ENCODE data around the gene CACNA1G.

Gene CACNA1G

GRCh38 chr17:50534222-50534978 lies 26.1 kb upstream of the CACNA1G start:
- DNase-seq = peak; percentile 11

DNA sequence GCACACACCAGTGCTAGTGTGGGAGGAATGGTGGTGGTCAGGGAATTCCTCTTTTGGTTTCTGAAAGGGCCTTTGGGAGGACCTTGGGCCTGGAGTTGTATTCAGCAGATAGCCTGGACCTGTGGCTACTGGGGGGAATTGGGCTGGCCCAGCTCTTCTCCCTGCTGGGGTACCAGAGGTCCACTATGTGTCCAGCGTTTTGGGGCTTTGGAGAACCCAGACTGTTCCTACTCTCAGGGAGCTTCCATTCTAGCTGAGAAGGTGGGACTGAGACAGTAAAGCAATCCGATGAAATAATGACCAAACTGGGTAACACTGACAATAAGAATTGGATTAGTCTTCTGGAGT lies 25.6 kb upstream of the CACNA1G start:
- no peak for DNase-seq

DNA sequence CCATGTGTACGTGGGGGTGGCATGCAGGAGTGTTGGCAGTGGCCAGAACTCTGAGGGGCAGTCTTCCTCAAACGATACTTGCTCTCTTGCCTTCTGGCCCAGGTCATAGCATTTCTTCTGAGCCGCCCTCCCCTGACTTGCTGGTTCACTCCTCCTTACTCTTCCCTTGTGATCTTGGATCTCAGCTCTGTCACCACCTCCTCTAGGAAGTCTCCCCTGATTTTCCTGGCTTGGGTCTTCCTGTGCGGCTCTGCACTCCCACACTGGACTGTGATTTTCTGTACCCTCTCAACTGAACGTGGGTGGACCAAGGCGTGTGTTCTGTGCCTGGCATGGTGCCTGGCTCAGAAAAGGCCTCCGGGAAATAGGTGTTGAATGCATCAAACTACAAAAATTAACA lies 25.1 kb upstream of the CACNA1G start:
- DNase-seq = no peak

GRCh38 chr17:50536683-50537646 lies 23.6 kb upstream of the CACNA1G start:
- DNase-seq = no peak

DNA sequence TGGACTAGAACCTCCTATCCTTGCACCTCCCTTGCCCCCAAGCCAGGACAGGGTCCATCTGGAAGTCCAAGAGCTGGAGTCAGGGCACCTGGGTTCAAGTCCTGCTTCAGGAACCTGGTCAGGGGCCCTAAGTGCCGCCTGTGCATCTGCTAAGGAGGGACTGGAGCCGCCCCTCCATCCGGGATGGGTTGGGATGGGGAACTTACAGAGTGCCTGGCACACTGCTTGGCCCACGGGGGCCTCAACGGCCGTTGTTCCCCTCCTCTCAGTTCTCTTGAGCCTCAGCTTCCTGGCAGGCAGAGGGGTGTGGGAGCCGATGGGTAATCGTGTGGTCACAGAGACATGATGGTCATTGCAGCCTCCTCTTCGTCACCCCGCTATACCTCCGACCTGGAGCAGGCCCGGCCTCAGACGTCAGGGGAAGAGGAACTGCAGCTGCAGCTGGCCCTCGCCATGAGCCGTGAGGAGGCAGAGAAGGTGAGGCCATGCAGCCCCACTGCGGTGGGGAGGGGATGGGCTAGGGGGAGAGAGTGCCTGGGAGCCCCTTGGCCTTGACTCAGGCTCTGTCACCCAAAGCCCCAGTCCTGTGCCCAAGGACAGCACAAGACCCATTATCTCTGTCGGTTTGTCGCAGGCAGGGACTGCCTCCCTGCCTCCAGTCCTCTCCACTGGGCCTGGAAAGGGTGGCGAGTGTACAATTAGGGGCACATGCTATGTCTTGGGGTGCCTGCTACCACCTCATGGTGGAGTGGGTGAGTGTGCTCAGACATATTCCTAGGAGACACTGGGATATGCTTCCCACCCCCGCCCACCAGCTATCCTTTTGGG lies 22.6 kb upstream of the CACNA1G start:
- DNase-seq = no peak

GRCh38 chr17:50538549-50539410 lies 21.7 kb upstream of the CACNA1G start:
- DNase-seq = no peak

- no peak for DNase-seq
Observed at GRCh38 chr17:50539762-50540559, 20.6 kb upstream of the CACNA1G start.

DNA sequence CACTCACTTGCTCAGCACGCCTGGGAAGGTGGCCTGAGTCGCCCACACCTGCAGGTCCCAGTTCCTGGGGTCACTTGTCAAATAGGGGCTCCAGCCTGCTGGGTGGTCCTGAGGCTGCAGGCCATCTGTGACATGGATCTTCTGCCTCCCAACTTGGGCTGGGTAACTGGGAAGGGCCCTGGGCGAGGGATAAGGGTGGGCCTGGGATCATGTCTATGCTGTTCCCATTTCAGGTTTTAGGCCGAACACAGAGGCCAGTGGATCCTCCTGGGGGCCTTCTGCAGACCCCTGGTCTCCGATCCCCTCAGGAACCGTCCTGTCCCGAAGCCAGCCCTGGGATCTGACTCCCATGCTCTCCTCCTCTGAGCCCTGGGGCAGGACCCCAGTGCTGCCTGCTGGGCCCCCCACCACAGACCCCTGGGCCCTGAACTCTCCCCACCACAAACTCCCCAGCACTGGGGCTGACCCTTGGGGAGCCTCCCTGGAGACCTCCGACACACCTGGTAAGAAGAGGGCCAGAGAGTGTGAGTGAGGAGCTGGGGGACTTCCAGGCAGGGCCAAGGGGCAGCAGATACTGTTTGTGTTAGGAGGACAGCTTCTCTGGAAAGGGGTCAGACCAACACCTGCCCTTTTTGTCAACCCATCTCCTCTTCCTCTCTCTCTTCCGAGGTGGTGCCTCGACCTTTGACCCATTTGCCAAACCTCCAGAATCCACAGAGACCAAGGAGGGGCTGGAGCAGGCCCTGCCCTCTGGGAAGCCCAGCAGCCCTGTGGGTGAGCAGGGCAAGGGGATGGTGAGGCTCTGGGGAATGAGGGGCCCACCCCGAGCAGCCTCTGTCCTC lies 19.7 kb upstream of the CACNA1G start:
- DNase-seq = no peak

GRCh38 chr17:50541402-50541715 lies 19.2 kb upstream of the CACNA1G start:
- no peak for DNase-seq

DNA sequence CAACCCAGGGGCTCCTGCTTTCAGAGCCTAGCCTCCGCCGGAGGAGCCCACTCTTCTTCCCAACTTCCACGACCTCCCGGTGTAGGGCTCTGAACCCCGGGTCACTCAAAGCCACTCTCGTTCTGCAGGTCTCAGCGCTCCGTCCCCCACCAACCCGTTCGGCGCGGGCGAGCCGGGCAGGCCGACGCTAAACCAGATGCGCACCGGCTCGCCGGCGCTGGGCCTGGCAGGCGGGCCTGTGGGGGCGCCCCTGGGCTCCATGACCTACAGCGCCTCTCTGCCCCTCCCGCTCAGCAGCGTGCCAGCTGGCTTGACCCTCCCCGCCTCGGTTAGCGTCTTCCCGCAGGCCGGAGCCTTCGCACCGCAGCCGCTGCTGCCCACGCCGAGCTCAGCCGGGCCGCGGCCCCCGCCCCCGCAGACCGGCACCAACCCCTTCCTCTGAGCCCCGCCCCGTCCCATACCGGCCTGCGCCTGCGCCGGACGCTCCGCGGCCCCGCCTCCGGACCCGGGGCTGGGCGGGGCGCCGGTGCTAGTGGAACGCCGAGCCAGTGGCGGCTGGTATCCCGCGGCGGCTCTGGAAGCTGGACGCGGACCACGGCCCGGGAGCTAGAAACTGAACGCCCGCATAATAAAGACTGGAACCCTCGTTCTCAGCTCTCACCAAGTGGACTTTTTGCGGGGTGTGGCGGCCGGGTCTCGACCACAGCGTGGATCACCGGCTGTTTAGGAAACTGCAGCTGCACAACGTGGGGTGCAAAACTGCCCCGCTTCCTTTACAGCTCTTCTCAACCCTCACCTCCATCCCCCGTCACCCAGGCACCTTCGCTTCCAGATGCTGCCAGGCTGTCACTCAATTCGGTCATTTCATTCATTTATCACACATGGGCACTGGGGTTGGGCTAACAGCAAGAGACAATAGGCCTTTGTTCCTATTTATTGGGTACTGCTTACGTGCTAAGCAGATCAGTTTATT lies 18.5 kb upstream of the CACNA1G start:
- peak; percentile 78 for DNase-seq

DNA sequence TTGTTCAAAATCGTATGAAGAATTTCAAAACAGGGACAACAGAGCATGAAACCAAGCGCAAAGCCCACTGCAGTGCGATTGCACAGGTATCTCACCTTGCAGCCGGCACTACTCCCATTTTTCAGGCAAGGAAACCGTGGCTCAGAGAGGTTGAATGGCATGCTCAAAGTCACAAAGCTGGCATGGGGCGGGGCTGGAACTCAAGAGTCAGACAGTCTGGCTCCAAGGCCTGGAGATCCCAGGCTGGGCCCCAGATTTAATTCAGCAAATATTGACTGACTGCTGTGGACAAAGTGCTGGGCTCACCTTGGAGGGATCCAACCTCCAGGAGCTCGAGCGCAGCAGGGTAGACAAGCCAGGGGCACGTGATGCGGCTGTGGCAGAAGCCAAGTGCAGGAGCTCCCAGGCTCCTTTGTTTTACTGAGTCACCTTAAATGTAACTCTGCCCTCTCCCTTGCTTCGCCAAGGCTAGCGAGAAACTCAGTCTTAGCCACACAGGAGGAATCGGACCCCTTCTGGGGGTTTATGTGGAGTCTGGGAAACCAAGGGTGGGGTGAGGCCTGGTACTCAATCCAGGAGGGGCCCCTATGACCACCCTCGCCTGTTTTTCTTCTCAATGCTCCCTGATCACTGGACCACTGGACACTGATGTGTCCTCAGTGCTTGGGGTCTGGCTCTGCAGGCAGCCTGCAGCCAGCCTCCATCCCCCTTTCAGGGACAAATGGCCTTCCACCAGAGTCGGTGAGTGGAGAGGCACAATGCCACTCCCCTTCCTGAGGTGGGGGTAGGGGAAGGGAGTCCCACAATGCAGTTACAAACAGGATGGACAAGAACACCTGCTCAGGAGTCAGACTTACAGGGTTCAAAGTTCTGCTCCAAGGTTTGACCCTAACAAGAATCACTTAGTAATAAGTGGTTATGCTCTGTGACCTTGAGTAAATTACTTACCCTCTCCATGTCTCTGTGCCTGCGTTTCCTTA lies 17.4 kb upstream of the CACNA1G start:
- no peak for DNase-seq

- no peak for DNase-seq
Observed at GRCh38 chr17:50544516-50544915, 16.0 kb upstream of the CACNA1G start.

GRCh38 chr17:50545311-50545710 lies 15.2 kb upstream of the CACNA1G start:
- no peak for DNase-seq

DNA sequence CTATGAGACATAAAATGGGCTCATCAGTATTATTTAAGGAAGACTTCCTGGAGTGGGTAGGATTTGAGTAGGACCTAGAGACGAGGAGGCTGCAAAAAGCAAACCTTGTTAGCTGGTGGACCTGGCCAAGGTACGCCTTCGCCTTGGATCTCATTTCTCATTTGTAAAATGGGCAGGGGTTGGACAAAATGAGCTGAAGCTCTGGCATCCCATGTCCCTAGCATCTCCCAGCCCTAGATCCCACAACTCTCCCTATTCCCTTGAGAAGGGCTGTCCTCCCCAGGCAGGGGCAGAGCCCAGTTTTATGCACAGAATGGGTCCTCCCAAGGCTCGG lies 13.8 kb upstream of the CACNA1G start:
- no peak for DNase-seq

GRCh38 chr17:50547035-50547735 lies 13.3 kb upstream of the CACNA1G start, which contains the start of gene SPATA20:
Gene SPATA20 (plus strand): TSS chr17:50547174. CDS start chr17:50547209, 35 bp downstream.
- DNase-seq = peak; percentile 70

- no peak for DNase-seq
Observed at GRCh38 chr17:50547736-50548083, 12.8 kb upstream of the CACNA1G start.

GRCh38 chr17:50548831-50549230 lies 11.7 kb upstream of the CACNA1G start:
- no peak for DNase-seq

All from activated T-cell treated with anti-CD3 and anti-CD28 coated beads for 4 hours (primary cell).